ENCODE results near the gene GPR68. TPM values are rescaled to one million over a fixed set of nuclear protein-coding genes. Genes with fewer than 3 reads are reported as not detected.

Gene GPR68
- total RNA-seq, 6 experiments from 2014 or later = 0.17 to 0.27 (median 0.19) TPM; not detected in 3

- Histone ChIP-seq H3K4me1 (peaks cover 0 to 2% (median 0%) of the 10 kb centered on the region in 4 donors), H3K4me3 (no peak overlapping the region), H3K36me3 (no peaks in the 10 kb centered on the region), H3K9me3 (no peaks in the 10 kb centered on the region), H3K27me3 (no peaks in the 10 kb centered on the region), H3K27ac (no peak overlapping the region)
- 76% methylated on average over 2 of the region's 3 CpGs for WGBS (ENCODE audit: insufficient coverage, low coverage, low lambda C conversion rate, missing lambda C conversion rate)
- ATAC-seq (no peak), DNase-seq (no peak)
- intact Hi-C loops (cut with DNase I) = no loop called here
- no peak for TF ChIP-seq CTCF (IDR thresholded peaks at IDR 0.05)
- TF ChIP-seq POLR2A (IDR thresholded peaks at IDR 0.05) = no peak
Observed at GRCh38 chr14:91258876-91259275, 14.4 kb upstream of the GPR68 start.

DNA sequence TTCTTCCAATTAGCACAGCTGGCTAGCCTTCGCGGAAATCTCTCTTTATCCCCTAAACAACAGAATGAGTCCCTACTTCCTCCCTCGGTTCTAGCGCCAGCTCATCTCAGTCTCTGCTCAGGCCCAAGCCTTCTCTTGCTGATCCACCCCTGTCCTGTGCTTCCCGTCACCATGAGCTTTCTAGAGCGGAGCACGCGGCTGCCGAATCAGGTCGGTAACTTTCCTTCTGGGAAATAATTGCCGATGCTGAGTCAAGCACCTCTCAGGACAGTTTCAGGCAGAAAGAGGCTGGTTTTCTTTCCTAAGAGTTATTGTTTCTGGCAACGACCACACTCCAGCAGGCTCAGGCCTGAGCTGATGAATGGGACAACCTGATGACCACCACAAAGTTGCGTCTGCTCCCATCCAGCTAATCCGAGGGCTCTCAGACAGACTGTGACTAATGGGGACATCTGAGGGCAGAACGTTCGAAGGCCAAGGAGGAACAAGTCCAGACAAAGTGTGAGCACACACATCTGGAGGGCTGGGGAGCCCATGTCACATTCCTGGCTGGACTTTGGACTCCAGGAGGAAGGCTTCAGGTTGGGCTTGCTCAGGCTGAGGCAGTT, 13.6 kb upstream of the GPR68 start:
- WGBS (ENCODE audit: insufficient coverage, low coverage, low lambda C conversion rate, missing lambda C conversion rate) = 66% methylated on average over 13 of the region's 16 CpGs
- H3K36me3 ChIP-seq = no peaks in the 10 kb centered on the region
- no peaks in the 10 kb centered on the region for H3K9me3 ChIP-seq
- no peak for TF ChIP-seq CTCF (IDR thresholded peaks at IDR 0.05)
- no peak for TF ChIP-seq POLR2A (IDR thresholded peaks at IDR 0.05)
- H3K27ac ChIP-seq = no peak overlapping the region
- H3K4me1 ChIP-seq = peaks cover 0 to 5% (median 0%) of the 10 kb centered on the region in 4 donors
- DNase-seq = no peak
- no peak overlapping the region for H3K4me3 ChIP-seq
- H3K27me3 ChIP-seq = no peaks in the 10 kb centered on the region
- ATAC-seq = no peak
- intact Hi-C loops (cut with DNase I) = no loop called here

DNA sequence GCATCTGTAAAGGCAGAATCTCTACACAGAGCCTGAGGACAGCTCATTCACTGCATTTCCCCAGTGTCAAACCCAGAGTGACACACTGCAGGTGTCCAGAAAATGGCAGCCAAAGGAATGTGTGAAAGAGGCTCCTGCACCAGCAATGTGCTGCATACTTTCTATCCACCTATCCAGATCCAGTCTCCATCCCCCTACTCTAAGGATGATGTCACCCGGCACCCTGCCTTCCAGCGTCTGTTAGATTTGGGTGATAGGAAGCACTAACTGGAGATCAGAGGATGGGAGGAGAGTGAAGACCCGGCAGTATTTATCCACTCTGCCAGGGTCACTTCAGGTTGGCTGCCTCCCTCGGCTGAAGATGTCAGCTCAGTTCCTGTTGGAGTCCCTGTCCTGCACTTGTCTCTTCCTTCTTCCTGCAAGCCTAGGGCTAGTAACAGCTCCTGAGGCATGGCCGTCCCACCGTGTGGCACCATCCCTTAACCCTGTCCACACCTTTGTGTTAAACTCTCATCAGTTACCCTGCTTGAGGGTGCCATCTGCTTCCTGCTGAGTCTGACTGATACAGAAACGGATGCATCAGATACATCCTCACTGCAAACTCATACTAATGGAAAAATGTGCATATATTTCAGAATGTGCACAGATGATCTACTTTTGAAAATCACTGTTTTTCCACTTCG, 13.0 kb upstream of the GPR68 start:
- no peak for TF ChIP-seq POLR2A (IDR thresholded peaks at IDR 0.05)
- no peak for TF ChIP-seq CTCF (IDR thresholded peaks at IDR 0.05)
- DNase-seq = no peak

GRCh38 chr14:91256661-91257060, 12.2 kb upstream of the GPR68 start:
- Histone ChIP-seq H3K27ac (no peak overlapping the region), H3K36me3 (no peaks in the 10 kb centered on the region), H3K27me3 (no peaks in the 10 kb centered on the region), H3K4me3 (no peak overlapping the region), H3K9me3 (no peaks in the 10 kb centered on the region), H3K4me1 (peaks cover 0 to 9% (median 0%) of the 10 kb centered on the region in 4 donors)
- DNase-seq (no peak), ATAC-seq (no peak)
- WGBS (ENCODE audit: insufficient coverage, low coverage, low lambda C conversion rate, missing lambda C conversion rate) = 86% methylated on average over 1 of the region's 1 CpG
- no peak for TF ChIP-seq POLR2A (IDR thresholded peaks at IDR 0.05)
- no peak for TF ChIP-seq CTCF (IDR thresholded peaks at IDR 0.05)
- intact Hi-C loops (cut with DNase I) = no loop called here

More for the DNA sequence above, 13.0 kb upstream of the GPR68 start:
- no peaks in the 10 kb centered on the region for H3K27me3 ChIP-seq
- 22% methylated on average over 7 of the region's 8 CpGs for WGBS (ENCODE audit: insufficient coverage, low coverage, low lambda C conversion rate, missing lambda C conversion rate)
- no peaks in the 10 kb centered on the region for H3K9me3 ChIP-seq
- H3K4me3 ChIP-seq = no peak overlapping the region
- H3K36me3 ChIP-seq = no peaks in the 10 kb centered on the region
- peaks cover 0 to 9% (median 0%) of the 10 kb centered on the region in 4 donors for H3K4me1 ChIP-seq
- intact Hi-C loops (cut with DNase I) = no loop called here
- ATAC-seq = no peak
- no peak overlapping the region for H3K27ac ChIP-seq
